GM04504 (cell line): Measurements from ENCODE around the gene ITGA11.

Experiments
- DNase-seq: peaks from one replicate; pipeline ENCODE4 v3.0.0-alpha.2; 2012; ENCODE audit warnings: low read depth

The ITGA11 gene

GRCh38 chr15:68265081-68265480 is 166.9 kb downstream of the ITGA11 start:
- DNase-seq = no peak

DNA sequence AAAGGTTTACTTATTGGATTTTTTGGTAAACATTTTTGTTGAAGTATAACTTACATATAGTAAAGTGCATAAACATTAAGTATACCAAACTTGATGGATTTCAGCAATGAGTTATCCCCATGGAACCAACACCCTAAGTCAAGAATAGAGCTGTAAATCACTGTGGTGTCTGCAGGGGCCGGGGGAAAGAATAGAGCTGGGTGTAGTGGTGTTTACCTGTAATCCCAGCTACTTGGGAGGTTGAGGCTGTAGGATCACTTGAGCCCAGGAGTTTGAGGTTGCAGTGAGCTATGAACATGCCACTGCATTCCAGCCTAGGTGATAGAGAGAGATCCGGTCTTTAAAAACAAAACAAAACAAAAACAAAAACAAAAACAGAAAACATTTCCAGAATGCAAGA is 167.7 kb downstream of the ITGA11 start:
- DNase-seq = no peak

DNA sequence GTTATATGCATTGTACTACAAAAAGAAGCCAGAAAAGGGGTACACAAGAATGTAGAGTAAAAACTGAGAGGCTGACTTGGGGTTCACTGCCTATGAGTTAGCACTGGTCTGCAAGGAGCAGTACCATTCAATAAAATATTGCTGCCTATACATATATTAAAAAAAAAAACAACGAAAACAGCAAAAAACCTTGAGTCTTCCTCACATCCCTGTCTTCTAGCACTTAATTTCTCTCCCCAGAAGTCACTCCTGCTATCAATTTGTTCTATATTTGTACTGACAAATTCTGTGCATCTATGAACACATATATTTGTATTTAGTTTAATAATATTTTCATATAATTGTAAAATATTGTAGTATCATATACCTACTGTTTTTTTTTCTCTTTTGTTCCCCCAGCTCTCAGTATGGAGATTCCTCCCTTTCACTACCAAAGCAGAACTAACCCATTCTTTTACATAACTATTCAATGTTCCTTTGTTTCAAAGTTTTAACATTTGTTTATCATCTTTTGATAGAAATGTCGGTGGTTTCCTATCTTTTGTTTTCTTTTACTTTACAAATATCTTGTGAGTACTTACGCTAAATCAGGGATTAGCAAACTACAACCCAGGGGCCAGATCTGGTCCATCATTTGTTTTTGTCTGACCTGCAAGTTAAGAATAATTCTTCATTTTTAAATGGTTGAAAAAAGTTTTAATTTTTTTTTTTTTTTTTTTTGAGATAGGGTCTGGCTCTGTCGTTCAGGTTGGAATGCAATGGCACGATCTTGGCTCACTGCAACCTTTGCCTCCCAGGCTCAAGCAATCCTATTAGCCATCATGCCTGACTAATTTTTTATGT is 169.2 kb downstream of the ITGA11 start:
- no peak for DNase-seq

DNA sequence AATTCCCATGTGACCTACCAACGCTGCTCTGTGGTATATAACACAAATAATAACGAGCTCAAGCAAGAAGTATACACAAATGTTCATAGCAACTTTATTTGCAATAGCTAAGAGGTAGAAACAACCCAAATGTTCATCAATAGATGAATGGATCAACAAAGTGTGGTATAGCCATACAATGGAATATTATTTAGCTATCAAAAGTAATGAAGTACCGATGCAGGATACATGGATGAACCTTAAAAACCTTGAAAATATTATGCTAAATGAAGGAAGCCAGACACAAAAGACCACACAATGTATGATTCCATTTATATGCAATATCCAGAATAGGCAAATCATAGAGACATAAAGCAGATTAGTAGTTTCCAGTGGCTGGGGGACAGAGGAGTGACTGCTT is 170.0 kb downstream of the ITGA11 start:
- DNase-seq = no peak

GRCh38 chr15:68261241-68261640 is 170.7 kb downstream of the ITGA11 start:
- DNase-seq = no peak

DNA sequence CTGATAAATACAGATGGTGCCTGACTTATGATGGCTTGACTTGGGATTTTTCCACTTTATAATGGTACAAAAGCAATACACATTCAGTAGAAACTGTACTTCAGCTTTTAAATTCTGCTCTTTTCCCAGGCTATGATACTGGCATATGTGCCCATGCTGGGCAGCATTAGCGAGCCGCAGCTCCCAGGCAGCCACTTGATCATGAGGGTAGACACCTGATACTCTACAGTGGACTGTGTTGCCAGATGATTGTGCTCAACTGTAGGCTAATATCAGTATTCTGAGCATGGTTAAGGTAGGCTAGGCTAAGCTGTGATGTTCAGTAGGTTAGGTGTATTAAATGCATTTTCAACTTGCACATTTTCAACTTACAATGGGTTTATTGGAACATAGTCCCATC is 172.1 kb downstream of the ITGA11 start:
- no peak for DNase-seq

DNA sequence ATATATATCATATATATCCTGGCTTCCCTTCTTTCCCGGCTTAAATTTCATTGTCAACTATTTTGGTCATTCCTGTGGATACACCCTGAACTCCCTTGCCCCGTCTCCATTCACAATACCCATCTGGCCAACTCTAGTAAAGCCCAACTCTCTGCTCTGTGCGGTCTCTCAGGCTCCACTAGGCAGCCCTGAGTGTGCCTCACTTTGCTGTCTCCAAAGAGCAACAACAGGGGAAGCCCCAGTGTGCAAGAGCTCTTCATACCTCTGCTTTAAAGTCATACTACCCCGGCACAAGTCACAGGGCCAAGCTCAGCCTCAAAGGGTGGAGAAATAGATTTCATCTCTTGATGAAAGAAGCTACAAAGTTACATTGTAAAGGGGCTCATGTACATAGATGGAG is 173.3 kb downstream of the ITGA11 start:
- DNase-seq = no peak

GRCh38 chr15:68256675-68257450 is 175.1 kb downstream of the ITGA11 start:
- DNase-seq = peak; percentile 71

DNA sequence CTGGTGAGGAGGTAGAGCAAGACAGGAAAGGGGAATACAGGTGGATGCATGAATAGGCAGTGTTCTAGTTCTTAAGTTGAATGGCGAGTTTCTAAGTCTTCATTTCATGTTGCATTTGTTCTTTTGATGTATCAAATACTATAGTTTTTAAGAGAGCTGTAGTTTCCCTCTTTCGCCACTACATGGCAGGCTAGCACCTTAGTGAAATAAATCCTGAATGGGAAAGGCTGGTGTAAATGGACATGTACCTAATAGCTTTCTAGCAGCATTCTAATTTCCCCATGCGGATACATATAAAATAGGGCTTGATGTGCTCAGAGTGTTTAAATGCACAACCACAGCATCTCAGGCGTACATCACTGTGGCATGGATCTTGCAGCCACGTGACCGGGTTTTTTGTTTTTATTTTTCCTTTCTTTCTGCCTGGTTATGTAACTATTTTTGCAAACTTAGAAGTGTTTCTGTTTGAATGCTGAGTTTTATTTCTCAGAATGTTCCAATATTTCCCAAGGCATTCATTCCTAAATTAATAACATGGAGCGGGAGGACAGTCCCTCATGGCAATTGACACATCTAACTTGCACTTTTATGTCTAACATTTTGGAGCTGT is 178.9 kb downstream of the ITGA11 start:
- peak; percentile 48 for DNase-seq

DNA sequence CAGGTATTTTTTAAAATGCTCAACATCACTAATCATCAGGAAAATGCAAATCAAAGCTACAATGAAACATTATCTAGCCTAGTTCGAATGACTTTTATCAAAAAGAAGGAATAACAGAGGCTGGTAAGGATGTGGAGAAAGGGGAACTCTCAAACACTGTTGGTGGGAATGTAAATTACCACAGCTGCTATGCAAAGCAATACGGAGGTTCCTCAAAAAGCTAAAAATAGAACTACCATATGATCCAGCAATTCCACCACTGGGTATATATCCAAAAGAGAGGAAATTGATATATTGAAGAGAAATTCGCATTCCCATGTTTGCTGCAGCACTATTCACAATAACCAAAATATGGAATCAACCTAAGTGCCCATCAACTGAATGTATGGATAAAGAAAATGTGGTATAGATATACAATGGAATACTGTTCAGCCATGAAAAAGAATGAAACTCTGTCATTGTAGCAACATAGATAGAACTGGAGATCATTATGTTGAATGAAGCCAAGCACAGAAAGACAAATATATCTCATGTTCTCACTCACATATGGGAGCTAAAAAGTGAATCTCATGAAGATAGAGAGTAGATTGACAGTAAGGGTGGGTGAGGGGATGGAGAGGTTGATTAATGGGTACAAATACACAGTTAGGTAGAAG is 182.8 kb downstream of the ITGA11 start:
- no peak for DNase-seq
